GM23248 (cell line): Measurements from ENCODE around the gene ZFP92. TPM values are rescaled to one million over a fixed set of nuclear protein-coding genes. Genes with fewer than 3 reads are reported as not detected.
"Not testable (repeated sequence)": the region's sequence is repeated elsewhere in the genome, so short reads cannot be mapped to it uniquely, and the experiment has no call there.

ENCODE experiments used
- DNase-seq: peaks from one replicate; pipeline ENCODE4 v3.0.0-alpha.2; 2015
- H2AFZ ChIP-seq: fragments of 200-600 bp; sonication (generic); 2 replicates; pipeline ENCODE4 v1.6.1; 2016; ENCODE audit warnings: antibody characterized with exemption
- H3F3A ChIP-seq: fragments of 200-600 bp; sonication (generic); 2 replicates; pipeline ENCODE4 v1.6.1; 2016; ENCODE audit warnings: mild to moderate bottlenecking, antibody characterized with exemption, mixed run types; ENCODE audit not compliant: insufficient read depth
- H3K27ac ChIP-seq: fragments of 200-600 bp; sonication (generic); 2 replicates; pipeline ENCODE4 v1.5.1; 2016; ENCODE audit warnings: mild to moderate bottlenecking
- H3K27me3 ChIP-seq: fragments of 200-600 bp; sonication (generic); replicated peaks from 2 replicates; pipeline ENCODE4 v1.6.1; 2016; ENCODE audit warnings: mild to moderate bottlenecking; ENCODE audit not compliant: insufficient read depth
- H3K36me3 ChIP-seq: fragments of 200-600 bp; sonication (generic); 2 replicates; pipeline ENCODE4 v1.6.1; 2016; ENCODE audit warnings: low read depth, mild to moderate bottlenecking
- H3K4me1 ChIP-seq: fragments of 200-600 bp; sonication (generic); 2 replicates; pipeline ENCODE4 v1.6.1; 2016; ENCODE audit warnings: mild to moderate bottlenecking; ENCODE audit not compliant: insufficient read depth
- H3K4me2 ChIP-seq: fragments of 200-600 bp; sonication (generic); one replicate; pipeline ENCODE4 v1.6.1; 2016; ENCODE audit warnings: mild to moderate bottlenecking; ENCODE audit not compliant: unreplicated experiment
- H3K4me3 ChIP-seq: fragments of 200-600 bp; sonication (generic); 2 replicates; pipeline ENCODE4 v1.5.1; 2016; ENCODE audit warnings: mild to moderate bottlenecking
- H3K79me2 ChIP-seq: fragments of 200-600 bp; sonication (generic); 2 replicates; pipeline ENCODE4 v1.6.1; 2016; ENCODE audit warnings: mild to moderate bottlenecking; ENCODE audit not compliant: insufficient read depth
- H3K9ac ChIP-seq: fragments of 200-600 bp; sonication (generic); 2 replicates; pipeline ENCODE4 v1.6.1; 2016; ENCODE audit warnings: mild to moderate bottlenecking
- H3K9me2 ChIP-seq: fragments of 200-600 bp; sonication (generic); 2 replicates; pipeline ENCODE4 v1.6.1; 2016; ENCODE audit warnings: mixed run types, mild to moderate bottlenecking, moderate library complexity; ENCODE audit not compliant: insufficient read depth
- H3K9me3 ChIP-seq: fragments of 200-600 bp; sonication (generic); one replicate; pipeline ENCODE4 v1.6.1; 2017; ENCODE audit warnings: low read depth
- H4K20me1 ChIP-seq: fragments of 200-600 bp; sonication (generic); 2 replicates; pipeline ENCODE4 v1.6.0; 2016; ENCODE audit not compliant: insufficient read depth
- EZH2 ChIP-seq: fragments of 200-600 bp; sonication (generic); IDR thresholded peaks from 2 replicates; pipeline ENCODE4 v1.6.1; 2018; ENCODE audit warnings: antibody characterized with exemption, mild to moderate bottlenecking; ENCODE audit not compliant: insufficient read depth, poor library complexity, severe bottlenecking
- EZH2phosphoT487 ChIP-seq: fragments of 200-600 bp; sonication (generic); IDR thresholded peaks from 2 replicates; pipeline ENCODE4 v1.6.1; 2018; ENCODE audit warnings: antibody characterized with exemption, moderate library complexity, mild to moderate bottlenecking, low read depth; ENCODE audit not compliant: insufficient read depth
- WGBS, 2 experiments: methylation state at CpG; one replicate each; pipeline ENCODE4 v1.1.6; 2015 to 2017; ENCODE audit warnings: low lambda C conversion rate in 2 of 2, low coverage in 1 of 2; ENCODE audit errors: missing lambda C conversion rate in 2 of 2; 5-methylcytosine and 5-hydroxymethylcytosine counted together
- in situ Hi-C: fragments of 300-500 bp; cut with MboI; formaldehyde crosslinking; loops from 2 replicates; pipeline ENCODE4 v1.15.0; 2020
- polyA plus RNA-seq: library from polyadenylated mRNA; unstranded; fragments of >200 nt; fragmentation: Nextera tagmentation; extraction: Ambion mirVana; gene quantifications from 2 replicates; pipeline ENCODE4 v1.2.1, GENCODE V29; 2016
- total RNA-seq: library from RNA; depleted of rRNA; stranded (reverse); fragments of >200 nt; shearing (Covaris generic); gene quantifications from 2 replicates; pipeline ENCODE4 v1.2.3, GENCODE V29; 2014

Gene ZFP92
- total and polyA plus RNA-seq, 2 experiments from 2014 or later: 0.11 TPM; not detected in 1

- 54 to 72% methylated on average over 2 to 6 of the region's 6 CpGs for WGBS, 2 experiments
- Histone ChIP-seq H3F3A (no peaks in the 10 kb centered on the region), H3K27ac (no peak overlapping the region), H3K9me3 (no peaks in the 10 kb centered on the region), H2AFZ (no peak overlapping the region), H3K9ac (no peak overlapping the region), H3K4me3 (no peak overlapping the region), H4K20me1 (no peaks in the 10 kb centered on the region), H3K9me2 (no peaks in the 10 kb centered on the region), H3K4me2 (no peak overlapping the region), H3K4me1 (peaks cover 3% of the 10 kb centered on the region), H3K36me3 (no peaks in the 10 kb centered on the region), H3K27me3 (no peaks in the 10 kb centered on the region), H3K79me2 (no peaks in the 10 kb centered on the region)
- in situ Hi-C loops: no loop called here
- DNase-seq: no peak
- TF ChIP-seq EZH2 (no peak), EZH2phosphoT487 (no peak)
Observed at GRCh38 chrX:153384390-153384789, 26.9 kb upstream of the ZFP92 start.

- H3F3A ChIP-seq, in situ Hi-C loops: not testable (repeated sequence)
- WGBS, 2 experiments: 30 to 40% methylated on average over 1 to 2 of the region's 2 CpGs
Observed at GRCh38 chrX:153384973-153385372, 26.3 kb upstream of the ZFP92 start.

GRCh38 chrX:153386097-153386496 lies 25.2 kb upstream of the ZFP92 start:
- no peaks in the 10 kb centered on the region for H3K79me2 ChIP-seq
- H2AFZ ChIP-seq: no peak overlapping the region
- DNase-seq: no peak
- H3K27me3 ChIP-seq: no peaks in the 10 kb centered on the region
- H3K9ac ChIP-seq: no peak overlapping the region
- H3K36me3 ChIP-seq: no peaks in the 10 kb centered on the region
- H3K9me3 ChIP-seq: no peaks in the 10 kb centered on the region
- H3K9me2 ChIP-seq: no peaks in the 10 kb centered on the region
- no peak for TF ChIP-seq EZH2phosphoT487
- no peak for TF ChIP-seq EZH2
- peaks cover 3% of the 10 kb centered on the region for H3K4me1 ChIP-seq
- H3K4me3 ChIP-seq: no peak overlapping the region
- no peaks in the 10 kb centered on the region for H4K20me1 ChIP-seq
- 53 to 57% methylated on average over 5 of the region's 5 CpGs for WGBS, 2 experiments
- H3K27ac ChIP-seq: no peak overlapping the region
- no peak overlapping the region for H3K4me2 ChIP-seq
- in situ Hi-C loops: no loop called here
- H3F3A ChIP-seq: no peaks in the 10 kb centered on the region

More at GRCh38 chrX:153384973-153385372, 26.3 kb upstream of the ZFP92 start:
- H3K36me3 ChIP-seq, H3K9ac ChIP-seq, H3K4me2 ChIP-seq, H4K20me1 ChIP-seq, H3K27me3 ChIP-seq, H3K9me2 ChIP-seq, H3K79me2 ChIP-seq, H2AFZ ChIP-seq, H3K4me3 ChIP-seq, H3K27ac ChIP-seq, H3K9me3 ChIP-seq, DNase-seq, H3K4me1 ChIP-seq: not testable (repeated sequence)

GRCh38 chrX:153387345-153387744 lies 23.9 kb upstream of the ZFP92 start:
- H3K36me3 ChIP-seq: no peaks in the 10 kb centered on the region

More at GRCh38 chrX:153387345-153387744, 23.9 kb upstream of the ZFP92 start:
- Histone ChIP-seq H3K27ac (no peak overlapping the region), H3K9me2 (no peaks in the 10 kb centered on the region), H3K27me3 (no peaks in the 10 kb centered on the region), H3K4me1 (no peaks in the 10 kb centered on the region), H3F3A (no peaks in the 10 kb centered on the region), H3K4me2 (no peak overlapping the region), H2AFZ (no peak overlapping the region), H3K4me3 (no peak overlapping the region), H3K79me2 (no peaks in the 10 kb centered on the region), H3K9me3 (no peaks in the 10 kb centered on the region), H4K20me1 (no peaks in the 10 kb centered on the region), H3K9ac (no peak overlapping the region)
- in situ Hi-C loops: no loop called here
- no peak for DNase-seq
- 46 to 57% methylated on average over 3 to 4 of the region's 5 CpGs for WGBS, 2 experiments
- TF ChIP-seq EZH2 (no peak), EZH2phosphoT487 (no peak)
